HG03025 (cell line): ENCODE measurements around the gene GIMD1.
"Not testable (repeated sequence)": the region's sequence is repeated elsewhere in the genome, so short reads cannot be mapped to it uniquely, and the experiment has no call there.

ENCODE experiments used
- ATAC-seq: cut with Tn5 transposase; IDR thresholded peaks from one replicate; pipeline ENCODE4 v1.9.1; 2021; ENCODE audit warnings: mild to moderate bottlenecking, moderate library complexity; ENCODE audit not compliant: unreplicated experiment, low FRiP score

GIMD1 gene

DNA sequence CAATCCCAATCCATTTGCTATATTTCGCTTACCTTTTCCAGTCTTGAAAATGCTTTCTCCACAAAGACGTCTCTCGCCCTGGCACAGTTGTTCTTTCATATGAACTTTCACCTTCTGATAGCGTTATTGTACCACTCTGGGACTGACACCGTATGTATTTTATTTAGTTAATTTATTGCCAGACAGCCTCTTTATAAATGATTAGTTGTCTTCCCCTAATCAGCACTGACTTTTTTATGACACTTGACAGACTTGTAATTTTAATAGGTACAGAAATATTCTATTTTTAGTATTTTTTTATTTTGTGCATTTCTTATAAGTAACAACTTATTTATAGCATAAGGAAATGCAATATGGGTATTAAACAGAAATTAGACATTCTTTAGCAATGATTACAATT is at the start of gene GIMD1:
Gene GIMD1 (minus strand): TSS at position 101 of the 400 bp plus-strand sequence. CDS start 1,343 bp downstream, outside the sequence.
- ATAC-seq, result no peak

DNA sequence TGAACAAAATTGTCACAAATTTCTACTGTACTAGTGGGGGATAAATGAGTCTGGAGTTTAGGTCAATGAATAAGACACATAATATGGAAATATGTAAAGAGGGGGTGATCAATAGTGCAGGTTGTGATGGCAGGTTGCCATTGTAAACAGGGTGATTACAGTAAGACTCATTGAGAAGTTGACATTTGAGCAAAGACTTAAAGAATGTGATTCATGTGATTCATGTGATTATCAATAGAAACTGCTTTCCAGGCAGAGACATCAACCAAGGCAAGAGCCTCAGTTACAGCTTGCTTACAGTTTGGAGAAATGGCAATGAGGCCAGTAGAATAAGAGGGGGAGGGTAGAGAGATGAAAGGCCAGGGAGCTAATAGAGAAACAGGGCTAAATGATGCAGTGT is 45.8 kb upstream of the GIMD1 start:
- ATAC-seq, result no peak

DNA sequence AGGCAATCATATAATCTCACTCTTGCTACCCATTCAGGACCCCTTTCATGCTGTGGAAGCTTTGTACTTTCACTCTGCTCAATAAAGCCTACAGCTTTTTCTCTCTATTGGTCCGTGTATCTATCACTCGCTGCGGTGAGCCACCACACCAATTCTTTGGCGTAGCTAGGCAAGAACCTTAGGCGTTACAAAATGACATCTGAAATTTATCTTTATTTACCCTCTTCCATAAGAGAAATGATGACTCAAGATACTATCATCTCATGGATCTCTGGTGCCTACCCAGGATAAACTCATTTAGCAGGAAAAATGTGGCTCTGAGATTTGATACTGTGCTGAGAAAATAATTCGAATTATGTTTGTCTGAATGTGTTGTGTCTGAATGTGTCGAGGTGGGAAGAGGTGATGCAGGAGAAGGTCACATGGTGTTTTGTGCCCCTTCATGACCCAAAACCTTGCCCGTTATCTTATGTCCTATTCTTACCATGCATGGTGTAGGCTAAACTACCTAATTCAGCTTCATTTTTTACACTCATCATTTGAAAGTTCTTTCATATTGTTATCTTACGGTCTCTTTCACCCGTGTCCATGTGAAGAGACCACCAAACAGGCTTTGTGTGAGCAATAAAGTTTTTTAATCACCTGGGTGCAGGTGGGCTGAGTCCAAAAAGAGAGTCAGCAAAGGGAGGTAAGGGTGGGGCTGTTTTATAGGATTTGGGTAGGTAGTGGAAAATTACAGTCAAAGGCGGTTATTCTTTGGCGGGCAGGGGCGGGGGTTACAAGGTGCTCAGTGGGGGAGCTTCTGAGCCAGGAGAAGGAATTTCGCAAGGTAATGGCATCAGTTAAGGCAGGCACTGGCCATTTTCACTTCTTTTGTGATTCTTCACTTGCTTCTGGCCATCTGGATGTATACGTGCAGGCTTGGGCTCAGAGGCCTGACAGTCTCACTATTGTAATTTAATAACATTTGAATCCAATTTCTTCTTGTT is 41.6 kb upstream of the GIMD1 start:
- ATAC-seq, result no peak

DNA sequence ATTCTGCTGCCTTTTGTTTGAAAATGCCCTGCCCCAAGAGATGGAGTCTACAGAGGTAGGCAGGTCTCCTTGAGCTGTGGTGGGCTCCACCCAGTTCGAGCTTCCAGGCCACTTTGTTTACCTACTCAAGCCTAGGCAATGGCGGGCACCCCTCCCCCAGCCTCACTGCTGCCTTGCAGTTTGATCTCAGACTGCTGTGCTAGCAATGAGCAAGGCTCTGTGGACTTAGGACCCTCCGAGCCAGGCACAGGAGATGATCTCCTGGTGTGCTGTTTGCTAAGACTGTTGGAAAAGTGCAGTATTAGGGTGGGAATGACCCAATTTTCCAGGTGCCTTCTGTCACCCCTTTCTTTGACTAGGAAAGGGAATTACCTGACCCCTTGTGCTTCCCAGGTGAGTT is 39.4 kb upstream of the GIMD1 start:
- not testable (repeated sequence) for ATAC-seq

DNA sequence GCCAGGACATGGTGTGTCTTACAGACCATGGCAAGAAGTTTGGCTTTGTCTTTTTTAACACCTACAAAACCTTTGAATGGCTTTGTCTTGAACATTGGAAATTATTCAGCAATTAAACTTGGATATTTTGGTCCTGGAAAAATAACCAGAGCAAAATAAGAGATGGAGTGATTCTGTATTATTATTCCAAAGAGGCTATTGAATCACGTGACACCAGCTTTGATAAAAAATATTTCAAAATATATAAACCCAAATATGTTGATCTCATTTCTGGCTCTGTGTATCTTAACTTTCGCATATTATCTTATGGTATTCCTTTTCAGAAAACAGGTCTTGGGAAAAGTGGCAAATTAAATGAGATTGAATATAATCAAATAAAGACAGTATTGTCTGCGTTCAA is 32.6 kb upstream of the GIMD1 start:
- no peak for ATAC-seq

DNA sequence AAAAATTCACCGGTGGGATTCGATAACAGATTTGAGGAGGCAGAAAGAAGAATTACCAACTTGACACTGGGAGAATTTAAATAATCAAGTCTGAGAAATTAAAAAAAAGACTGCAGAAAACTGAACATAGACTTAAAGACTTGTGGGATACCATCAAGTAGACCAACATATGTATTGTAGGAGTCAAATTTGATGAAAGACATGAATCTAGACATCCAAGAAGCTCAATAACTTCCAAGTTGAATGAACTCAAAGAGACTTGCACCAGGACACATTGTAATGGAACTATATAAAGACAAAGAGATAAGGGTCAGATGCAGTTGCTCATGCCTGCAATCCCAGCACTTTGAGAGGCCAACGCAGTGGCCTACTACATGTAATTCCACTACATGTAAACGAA is 30.3 kb upstream of the GIMD1 start:
- ATAC-seq, result not testable (repeated sequence)

DNA sequence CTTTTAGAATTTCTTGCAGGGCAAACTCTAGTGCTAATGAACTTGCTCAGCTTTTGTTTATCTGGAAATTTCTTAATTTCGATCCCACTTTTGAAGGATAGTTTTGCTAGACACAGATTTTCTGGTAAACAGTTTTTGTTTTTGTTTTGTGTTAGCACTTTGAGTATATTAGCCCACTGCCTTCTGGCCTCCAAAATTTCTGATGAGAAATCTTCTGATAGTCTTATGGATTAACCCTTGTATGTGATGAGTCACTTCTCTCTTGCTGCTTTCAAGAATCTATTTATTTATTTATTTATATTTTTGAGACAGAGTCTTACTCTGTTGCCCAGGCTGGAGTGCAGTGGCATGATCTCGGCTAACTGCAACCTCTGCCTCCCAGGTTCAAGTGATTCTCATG is 27.0 kb upstream of the GIMD1 start:
- ATAC-seq, result no peak

DNA sequence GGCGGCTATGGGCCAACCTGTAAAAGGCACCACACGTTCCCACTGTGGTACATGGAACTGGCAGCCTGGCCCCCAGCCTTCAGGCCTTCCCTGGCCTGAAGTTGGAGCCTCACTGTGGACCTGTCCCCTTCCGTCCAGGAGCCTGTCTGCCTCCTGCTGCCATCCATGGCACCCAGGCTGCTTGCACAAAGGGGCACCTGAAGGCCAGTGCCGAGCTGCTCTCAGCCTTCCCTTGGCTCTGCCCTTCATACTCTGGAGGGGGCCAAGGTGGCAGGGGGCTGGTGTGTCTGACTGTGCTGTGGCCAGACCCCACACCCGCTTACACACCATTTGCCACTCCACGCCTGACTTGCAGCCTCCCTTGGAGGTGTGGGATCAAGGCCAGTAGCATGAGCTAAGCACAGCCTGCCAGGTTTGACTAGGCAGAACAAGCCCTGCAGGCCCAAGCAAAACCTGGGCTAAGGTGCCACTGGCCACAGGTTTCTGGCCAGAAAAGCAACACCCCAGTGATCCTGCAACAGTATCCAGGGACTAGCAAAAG is 17.3 kb upstream of the GIMD1 start:
- ATAC-seq, result no peak

DNA sequence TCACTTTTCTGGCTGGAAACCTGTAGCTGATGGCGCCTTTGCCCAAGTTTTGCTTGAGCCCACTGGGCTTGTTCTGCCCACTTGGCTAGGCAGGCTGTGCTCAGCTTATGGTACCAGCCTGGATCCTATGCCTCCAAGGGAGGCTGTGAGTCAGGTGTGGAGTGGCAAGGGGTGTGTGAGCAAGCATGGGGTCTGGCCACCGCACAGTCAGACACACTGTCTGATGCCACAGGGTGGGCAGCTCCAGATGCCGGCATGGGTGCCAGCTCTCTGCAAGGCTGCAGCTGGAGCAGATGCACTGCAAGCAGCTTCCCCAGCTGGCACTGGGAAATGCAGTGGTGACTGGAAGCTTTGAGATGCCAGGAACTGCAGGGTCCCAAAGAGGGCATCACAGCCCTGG is 16.3 kb upstream of the GIMD1 start:
- ATAC-seq, result no peak

DNA sequence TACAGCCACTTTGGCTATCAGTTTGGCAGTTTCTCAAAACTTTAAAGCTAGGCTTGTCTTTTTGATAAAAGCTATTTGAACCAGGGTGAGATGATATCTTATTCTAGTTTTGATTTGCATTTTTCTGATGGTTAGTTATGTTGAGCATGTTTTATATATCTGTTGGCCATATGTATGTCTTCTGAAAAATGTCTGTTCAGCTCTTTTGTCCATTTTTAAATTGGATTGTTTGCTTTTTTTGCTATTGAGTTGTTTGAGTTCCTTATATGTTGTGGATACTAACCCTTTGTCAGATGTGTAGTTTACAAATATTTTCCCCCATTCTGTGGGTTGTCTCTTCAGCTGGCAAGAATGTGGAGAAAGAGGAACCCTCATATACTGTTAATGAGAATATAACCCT is 11.6 kb upstream of the GIMD1 start:
- no peak for ATAC-seq

DNA sequence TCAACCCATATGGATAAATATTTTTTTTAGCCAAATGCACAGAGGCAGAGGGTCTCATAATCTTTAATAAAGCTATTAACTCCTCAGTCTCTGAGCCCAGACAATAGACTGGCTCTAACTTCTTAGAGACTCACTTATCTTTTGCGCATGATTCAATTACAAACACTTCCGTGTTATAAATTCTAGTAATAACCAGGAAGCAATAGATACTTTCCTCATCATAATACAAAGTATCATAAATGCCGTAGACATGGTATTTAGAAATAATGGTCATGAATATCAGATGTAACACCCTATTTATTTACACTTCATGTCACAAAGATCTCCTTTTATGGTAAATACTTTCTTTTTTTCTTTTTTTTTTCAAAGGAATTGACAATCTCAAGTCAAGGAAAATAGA is 4.4 kb upstream of the GIMD1 start:
- ATAC-seq, result no peak

DNA sequence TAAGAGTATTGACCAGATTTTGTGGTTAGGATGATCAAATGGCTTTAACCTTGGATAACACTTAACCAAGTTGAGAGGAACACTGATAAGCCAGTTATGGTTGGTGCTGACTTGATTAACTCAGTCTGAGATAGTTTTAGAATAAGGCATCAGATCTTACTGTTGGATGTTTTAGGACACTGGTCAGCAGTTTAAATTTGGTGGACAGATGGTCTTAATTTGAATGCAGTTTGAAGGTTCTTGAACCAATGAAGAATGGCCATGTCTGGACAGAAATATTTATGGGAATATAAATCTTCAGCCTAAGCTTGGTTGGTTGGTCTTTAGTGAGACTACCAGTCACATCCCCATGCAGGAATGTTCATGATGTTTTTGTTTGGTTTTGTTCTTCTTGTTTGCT is 2.6 kb upstream of the GIMD1 start:
- ATAC-seq, result no peak

DNA sequence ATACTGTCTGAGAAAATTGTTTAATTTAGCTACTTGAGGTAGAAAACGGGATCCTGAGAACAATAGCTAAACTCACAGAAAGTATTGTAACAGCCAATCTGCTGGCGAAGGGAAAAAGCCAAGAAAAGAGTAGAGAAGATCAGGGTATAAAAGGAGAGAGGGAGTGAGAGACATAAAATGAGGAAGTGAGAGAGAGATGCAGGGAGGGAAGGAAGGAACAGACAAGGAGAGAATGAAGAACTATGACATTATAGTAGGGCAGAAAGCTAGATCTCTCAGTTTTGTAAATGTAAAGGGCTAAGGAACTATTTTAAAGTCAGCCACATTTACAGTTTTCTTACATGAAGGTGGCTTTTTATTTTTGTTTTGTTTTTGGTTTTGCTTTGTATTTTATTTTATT is 1.6 kb upstream of the GIMD1 start:
- no peak for ATAC-seq

DNA sequence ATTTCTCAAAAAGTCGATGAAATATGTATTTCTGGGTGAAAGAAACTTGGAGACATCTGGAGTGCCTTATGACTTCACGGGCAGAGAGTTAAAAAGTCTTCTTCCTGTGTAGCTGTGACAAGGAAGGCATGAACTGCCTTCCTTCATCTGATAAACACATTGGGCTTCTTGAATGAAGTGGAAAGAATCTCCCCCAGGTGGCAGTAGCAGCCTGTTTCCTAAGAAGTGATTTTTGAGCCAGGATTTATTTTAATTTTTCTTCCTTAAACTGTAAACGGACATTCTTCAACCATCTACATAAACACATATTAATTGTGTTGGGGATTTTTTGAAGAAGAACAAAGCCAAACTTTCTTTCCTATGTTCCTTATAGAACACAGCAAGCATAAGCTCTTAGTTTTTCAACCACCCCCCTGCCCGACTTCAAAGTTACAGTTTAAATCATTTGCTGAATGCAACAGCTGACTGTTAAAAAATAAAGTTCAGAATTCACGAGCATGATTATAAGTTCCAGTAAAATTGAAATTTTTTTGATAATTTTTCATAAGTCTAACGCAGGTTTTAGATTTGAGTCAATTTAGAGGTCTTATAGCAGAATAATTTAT is 980 bp upstream of the GIMD1 start:
- ATAC-seq, result no peak

DNA sequence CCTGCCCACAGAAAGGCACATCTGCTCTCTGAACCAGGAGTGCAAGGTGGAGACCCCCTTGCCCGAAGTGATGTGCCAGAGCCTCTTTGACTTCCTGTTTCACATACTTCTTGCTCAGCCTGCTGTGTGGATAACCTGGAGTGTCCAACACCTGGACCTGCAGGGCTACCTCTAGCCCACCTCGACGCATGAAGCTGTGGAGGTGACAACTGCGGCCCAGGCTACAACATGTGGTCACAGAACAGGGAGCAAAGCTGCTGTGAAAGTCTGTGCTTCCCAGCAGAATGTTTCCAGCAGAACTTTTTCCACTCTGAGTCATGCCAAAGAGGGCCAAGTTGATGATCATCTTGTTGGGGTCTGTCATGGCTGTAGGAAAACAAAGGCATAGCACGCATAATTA is 1.5 kb downstream of the GIMD1 start:
- no peak for ATAC-seq

DNA sequence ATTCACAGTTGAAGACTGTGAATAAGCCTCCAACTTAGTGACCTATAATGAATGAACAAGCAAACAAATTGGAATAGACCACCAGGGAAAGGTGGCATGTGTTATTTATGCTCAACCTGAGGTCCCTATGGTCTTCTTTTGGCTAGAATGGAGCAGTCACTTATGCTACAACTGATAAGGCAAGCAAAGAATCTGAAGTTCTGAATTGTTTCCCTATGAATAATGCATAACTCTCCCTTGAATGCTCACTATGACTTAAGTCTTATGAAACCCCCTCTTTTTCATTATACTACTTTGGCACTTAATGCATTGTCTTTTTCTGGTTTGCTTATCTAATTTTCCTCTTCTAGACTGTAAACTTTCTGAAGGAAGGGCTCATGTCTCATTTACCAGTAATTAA is 2.6 kb downstream of the GIMD1 start:
- ATAC-seq, result no peak

DNA sequence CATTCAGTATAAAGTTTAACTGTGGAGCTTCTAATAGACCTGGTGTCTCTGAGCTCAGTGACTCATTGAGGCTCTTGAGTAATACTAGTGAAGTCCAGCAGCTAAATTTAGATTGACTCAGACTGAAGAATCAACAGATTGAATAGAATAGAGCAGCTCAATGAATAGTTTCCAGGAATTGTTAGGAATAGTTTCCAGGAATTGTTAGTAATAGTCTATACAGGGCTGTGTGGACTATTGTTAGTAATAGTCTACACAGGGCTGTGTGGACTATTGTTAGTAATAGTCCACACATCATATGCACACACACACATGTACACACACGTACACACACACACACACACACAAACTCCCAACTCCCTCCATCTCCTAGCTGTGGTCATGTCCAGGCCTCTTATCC is 3.0 kb downstream of the GIMD1 start:
- ATAC-seq, result no peak

DNA sequence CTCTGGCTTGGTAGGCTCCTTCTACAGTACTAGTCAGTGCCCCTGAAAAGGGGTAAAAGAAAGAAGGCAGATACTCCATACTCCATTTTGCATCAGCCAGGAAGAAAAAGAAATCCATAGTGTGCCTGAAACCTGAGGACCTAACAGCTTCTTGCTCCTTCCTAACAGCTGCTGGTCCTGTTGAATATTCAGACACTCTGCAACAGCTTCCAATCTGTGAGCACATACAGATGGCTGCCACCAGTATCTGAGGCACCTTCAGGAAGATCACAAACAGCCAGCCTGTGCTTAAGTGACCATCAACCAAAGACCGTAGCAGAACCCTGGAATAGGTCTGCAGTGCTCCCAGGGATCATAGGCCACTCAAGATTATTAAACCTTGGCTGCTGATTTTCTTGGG is 4.3 kb downstream of the GIMD1 start:
- no peak for ATAC-seq

DNA sequence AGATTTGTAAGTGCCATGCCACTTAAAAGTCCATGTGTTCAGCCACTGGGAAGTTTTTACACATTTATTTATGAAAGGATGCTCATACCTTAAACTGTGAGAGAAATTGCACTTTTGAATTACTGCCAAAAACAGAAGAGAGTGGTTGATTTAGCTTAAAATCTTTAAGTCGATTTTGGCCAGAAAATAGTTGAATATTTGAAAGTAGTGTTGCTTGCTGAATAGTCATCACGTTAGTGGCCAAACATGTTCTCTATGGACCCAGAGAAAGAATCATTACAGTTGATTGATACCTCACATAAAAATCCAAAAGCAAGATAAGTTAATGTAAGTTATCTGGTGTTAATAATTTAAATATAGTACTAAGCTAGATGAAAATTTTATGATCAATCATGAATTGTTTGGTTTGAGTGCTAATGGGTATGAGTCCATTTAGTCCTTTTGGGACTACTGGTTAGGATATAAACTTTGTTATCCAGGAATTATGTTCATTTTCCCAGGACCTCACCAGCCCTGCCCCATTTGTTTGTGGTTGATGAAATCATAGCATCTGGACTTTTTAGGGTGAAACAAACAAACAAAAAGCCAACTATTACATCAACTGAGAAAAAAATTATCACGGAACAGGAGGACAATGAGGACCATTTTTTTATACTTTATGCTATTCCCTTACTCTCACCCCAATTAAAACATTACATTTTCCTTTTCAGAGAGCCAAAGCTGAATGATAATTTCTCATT is 6.3 kb downstream of the GIMD1 start:
- ATAC-seq, result no peak

DNA sequence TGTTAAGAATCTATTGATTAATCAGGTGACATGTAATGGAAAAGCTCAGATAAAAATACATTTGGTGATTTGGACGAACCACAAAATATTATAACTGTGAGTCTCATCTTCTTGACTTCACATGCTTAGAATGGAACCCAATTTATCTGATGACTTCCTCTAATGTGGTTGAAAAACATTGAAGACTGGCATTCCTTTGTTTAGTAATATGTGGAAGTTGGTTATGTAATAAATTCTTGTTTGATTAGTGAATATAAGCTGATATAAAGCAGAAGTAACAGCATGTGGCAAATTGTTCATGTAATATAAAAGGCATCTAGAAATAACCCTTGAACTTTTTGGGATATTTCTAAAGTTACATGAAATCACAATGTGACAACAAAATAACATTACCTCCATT is 9.7 kb downstream of the GIMD1 start:
- ATAC-seq, result no peak

DNA sequence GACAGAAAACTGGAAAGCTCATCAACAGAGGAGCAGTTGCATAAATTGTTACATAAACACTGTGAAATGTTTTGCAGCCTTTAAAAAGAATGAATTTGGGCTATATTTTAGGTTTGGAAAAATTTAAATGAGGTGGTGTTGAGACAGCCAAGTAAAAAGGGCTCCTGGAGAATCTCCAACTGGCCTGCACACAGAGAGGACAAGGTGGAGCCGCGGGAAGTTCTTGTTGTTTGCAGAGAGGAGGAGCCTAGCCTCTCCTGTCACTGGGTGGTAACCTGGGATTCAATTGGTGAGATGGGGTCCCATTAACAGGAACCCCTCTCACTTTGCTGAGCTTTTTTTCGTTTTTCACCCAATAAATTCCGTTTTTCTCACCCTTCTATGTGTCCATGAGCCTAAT is 13.4 kb downstream of the GIMD1 start:
- no peak for ATAC-seq
